ENCODE measurements around the gene MOSMO. TPM values are rescaled to one million over a fixed set of nuclear protein-coding genes. Genes with fewer than 3 reads are reported as not detected.

Gene MOSMO
- total and polyA plus RNA-seq, 2 donors (not counting 3 experiments of a cell fraction or from before 2014, with no cell fraction given), result 15.9 to 22.0 TPM

- no peak overlapping the region for H3K4me2 ChIP-seq (ENCODE audit: insufficient read depth, low read length)
- H3K36me3 ChIP-seq (ENCODE audit: control insufficient read depth in 2 of 2, extremely low read depth in 1 of 2, insufficient read depth in 2 of 2, low read length in 2 of 2), result peaks cover 0 to 2% of the 10 kb centered on the region in 2 experiments
- FAIRE-seq (no peak), DNase-seq (ENCODE audit: low read depth, low spot score) (no peak)
- H3K27me3 ChIP-seq (ENCODE audit: control insufficient read depth in 2 of 2, insufficient read depth in 2 of 2, low read length in 2 of 2), result no peaks in the 10 kb centered on the region
- dilution Hi-C loops (cut with MboI; ENCODE audit: extremely low pct_ligation_motif_present, low sequenced_read_pairs) (no loop called here), intact Hi-C loops (cut with micrococcal nuclease) (no loop called here)
- peaks cover 2% of the 10 kb centered on the region for H3K9me1 ChIP-seq (replicated peaks; ENCODE audit: control insufficient read depth, extremely low read depth, insufficient read depth, low read length)
- peaks cover 5% of the 10 kb centered on the region for H4K20me1 ChIP-seq (replicated peaks; ENCODE audit: control insufficient read depth, extremely low read depth, insufficient read depth, low read length)
- peaks cover 82% of the 10 kb centered on the region for H3K79me2 ChIP-seq (ENCODE audit: control insufficient read depth, insufficient read depth, low read length)
- no TSS peak for BruUV-seq (replicated peaks)
- ChIA-PET POLR2A (no interaction called here), CTCF (interaction anchor here (1.2 to 6.5 kb wide), 3 partner anchors 13 to 56 kb away, joined by 3 to 61 read pairs (median 4); partner anchors contain the start of gene MOSMO)
- no peaks in the 10 kb centered on the region for H3K4me1 ChIP-seq (ENCODE audit: control insufficient read depth, extremely low read depth, insufficient read depth, low read length)
- no peaks in the 10 kb centered on the region for H3K9me3 ChIP-seq (replicated peaks; ENCODE audit: control insufficient read depth, insufficient read depth, low read length)
- H3K27ac ChIP-seq (ENCODE audit: insufficient read depth, low read depth, low read length), result no peak overlapping the region
- H2AFZ ChIP-seq (ENCODE audit: low read depth, low read length), result no peak overlapping the region
- TF ChIP-seq JUN (IDR thresholded peaks at IDR 0.05; ENCODE audit: borderline replicate concordance, insufficient read depth, insufficient read length, low read depth), result no peak
- TF ChIP-seq MYC (IDR thresholded peaks at IDR 0.05; ENCODE audit: low read depth, low read length), result no peak
- TF ChIP-seq MAX (IDR thresholded peaks at IDR 0.05; ENCODE audit: insufficient read depth, insufficient read length), result no peak
- TF ChIP-seq POLR2A (IDR thresholded peaks at IDR 0.05; ENCODE audit: low read depth, low read length), result no peak
- no peak for TF ChIP-seq CTCF (IDR thresholded peaks at IDR 0.05; ENCODE audit: extremely low read depth in 1 of 2, insufficient read depth in 1 of 2, low read depth in 1 of 2, low read length in 2 of 2)
- TF ChIP-seq POLR2AphosphoS5 (IDR thresholded peaks at IDR 0.05; ENCODE audit: insufficient read depth, low read depth, low read length), result no peak
- no peak for TF ChIP-seq EZH2 (IDR thresholded peaks at IDR 0.05; ENCODE audit: borderline replicate concordance, low read depth, low read length, severe bottlenecking)
- TF ChIP-seq FOS (IDR thresholded peaks at IDR 0.05; ENCODE audit: borderline replicate concordance, insufficient read depth, low read length), result no peak
- no peak for TF ChIP-seq GATA2 (IDR thresholded peaks at IDR 0.05; ENCODE audit: insufficient read depth, insufficient read length, low read depth, low read length)
- H3K9ac ChIP-seq (replicated peaks; ENCODE audit: extremely low read depth, insufficient read depth, low read length), result no peak overlapping the region
- no peak overlapping the region for H3K4me3 ChIP-seq (replicated peaks in 1 of 3; ENCODE audit: insufficient read depth in 1 of 3, low read depth in 1 of 3, low read length in 3 of 3)
Observed at GRCh38 chr16:22063888-22064467, 56.1 kb downstream of the MOSMO start.

Data from endothelial cell of umbilical vein (primary cell).